ENCODE measurements around the gene CDYL.

DNA sequence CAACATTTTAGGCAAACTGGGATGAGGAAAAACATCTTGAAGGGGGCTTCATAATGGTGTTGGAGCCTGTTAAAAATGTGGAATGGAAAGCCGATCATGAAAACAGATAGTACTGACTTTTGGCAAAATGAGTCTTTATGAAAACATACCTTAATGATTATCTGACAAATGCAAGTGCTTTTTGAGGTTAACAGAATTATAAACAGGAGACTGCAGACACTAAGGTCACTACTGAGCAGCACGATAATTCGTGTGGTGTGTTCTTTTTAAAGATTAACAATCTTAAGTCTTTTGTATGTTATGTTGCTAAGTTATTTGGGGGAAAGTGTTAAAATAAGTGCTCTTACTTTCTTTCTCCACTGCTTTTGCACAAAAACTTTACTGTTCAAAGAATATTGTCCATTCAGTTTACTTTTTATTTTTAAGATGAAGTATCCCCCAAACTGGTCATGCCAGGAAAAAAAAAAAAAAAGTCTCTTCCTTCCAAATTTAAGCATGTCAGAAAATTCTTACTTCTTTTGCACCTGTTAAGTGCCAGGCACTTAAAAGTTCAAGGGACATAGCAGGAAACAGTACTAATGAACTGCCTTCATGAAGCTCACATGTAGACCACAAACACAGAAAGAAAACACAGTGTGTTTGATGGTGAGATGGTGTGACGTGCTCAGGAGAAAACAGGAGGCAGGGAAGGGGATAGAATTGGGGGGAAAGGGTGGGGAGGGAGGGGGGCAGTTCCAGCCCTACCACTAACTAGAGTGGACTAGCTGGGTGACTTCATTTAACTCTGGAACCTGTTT, 73.2 kb downstream of the CDYL start:
- TF ChIP-seq, protein P1, sequence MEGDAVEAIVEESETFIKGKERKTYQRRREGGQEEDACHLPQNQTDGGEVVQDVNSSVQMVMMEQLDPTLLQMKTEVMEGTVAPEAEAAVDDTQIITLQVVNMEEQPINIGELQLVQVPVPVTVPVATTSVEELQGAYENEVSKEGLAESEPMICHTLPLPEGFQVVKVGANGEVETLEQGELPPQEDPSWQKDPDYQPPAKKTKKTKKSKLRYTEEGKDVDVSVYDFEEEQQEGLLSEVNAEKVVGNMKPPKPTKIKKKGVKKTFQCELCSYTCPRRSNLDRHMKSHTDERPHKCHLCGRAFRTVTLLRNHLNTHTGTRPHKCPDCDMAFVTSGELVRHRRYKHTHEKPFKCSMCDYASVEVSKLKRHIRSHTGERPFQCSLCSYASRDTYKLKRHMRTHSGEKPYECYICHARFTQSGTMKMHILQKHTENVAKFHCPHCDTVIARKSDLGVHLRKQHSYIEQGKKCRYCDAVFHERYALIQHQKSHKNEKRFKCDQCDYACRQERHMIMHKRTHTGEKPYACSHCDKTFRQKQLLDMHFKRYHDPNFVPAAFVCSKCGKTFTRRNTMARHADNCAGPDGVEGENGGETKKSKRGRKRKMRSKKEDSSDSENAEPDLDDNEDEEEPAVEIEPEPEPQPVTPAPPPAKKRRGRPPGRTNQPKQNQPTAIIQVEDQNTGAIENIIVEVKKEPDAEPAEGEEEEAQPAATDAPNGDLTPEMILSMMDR (IDR thresholded peaks at IDR 0.05; ENCODE audit: low read depth, low read length): no peak
- TF ChIP-seq EZH2phosphoT487 (IDR thresholded peaks at IDR 0.05; ENCODE audit: low read depth): no peak

All from OCI-LY3 (cell line).